ENCODE measurements around the gene TICAM1.
"Not testable (repeated sequence)": the region's sequence is repeated elsewhere in the genome, so short reads cannot be mapped to it uniquely, and the experiment has no call there.

Gene TICAM1

DNA sequence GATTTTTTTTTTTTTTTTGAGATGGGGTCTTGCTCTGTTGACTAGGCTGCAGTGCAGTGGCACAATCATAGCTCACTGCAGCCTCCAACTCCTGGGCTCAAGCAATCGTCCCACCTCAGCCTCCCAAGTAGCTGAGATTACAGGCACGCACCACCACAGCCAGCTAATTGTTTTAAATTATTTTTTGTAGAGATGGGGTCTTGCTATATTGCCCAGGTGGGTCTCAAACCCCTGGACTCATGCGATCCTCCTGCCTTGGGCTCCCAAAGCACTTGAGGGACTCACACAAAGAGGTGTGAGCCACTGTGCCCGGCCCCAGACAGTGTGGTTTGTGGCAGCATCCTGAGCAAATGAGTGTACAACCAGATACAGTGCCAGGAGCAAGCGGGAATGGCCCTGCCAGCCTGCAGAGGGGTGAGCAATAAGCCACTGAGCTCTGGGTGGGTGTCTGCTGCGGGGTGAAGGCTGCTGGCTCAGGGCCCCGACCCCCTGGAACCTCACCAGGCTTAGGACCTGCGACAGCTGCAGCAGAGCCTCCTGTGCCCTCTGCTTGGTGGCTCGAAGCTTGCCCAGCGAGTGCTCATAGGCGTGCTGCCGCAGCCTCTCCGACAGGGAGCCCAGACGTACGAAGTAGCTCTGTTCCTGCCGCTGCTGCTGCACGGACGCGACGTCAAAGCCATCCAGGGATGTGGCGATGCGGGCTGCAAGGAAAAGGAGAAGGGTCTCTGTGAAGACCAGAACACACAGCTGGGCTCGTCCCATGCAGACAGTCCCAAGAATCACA, 15.9 kb upstream of the TICAM1 start:
- DNase-seq (ENCODE audit: insufficient read length, low spot score) (no peak), FAIRE-seq (no peak)
- TF ChIP-seq TAF1 (IDR thresholded peaks at IDR 0.05; ENCODE audit: low read depth, low read length) (no peak), POLR2A (IDR thresholded peaks at IDR 0.05; ENCODE audit: low read depth, low read length) (no peak), POU2F2 (IDR thresholded peaks at IDR 0.05; ENCODE audit: low read depth, low read length) (no peak), POLR2AphosphoS5 (IDR thresholded peaks at IDR 0.05; ENCODE audit: low read depth, low read length) (no peak), SPI1 (IDR thresholded peaks at IDR 0.05; ENCODE audit: low read depth, low read length) (no peak), PAX5 (IDR thresholded peaks at IDR 0.05; ENCODE audit: insufficient read depth, low read length, severe bottlenecking) (no peak)

GRCh38 chr19:4845975-4846374, 14.5 kb upstream of the TICAM1 start:
- not testable (repeated sequence) for DNase-seq (ENCODE audit: insufficient read length, low spot score); FAIRE-seq

- no peak for TF ChIP-seq POLR2A (IDR thresholded peaks at IDR 0.05; ENCODE audit: low read depth, low read length)
- TF ChIP-seq PAX5 (IDR thresholded peaks at IDR 0.05; ENCODE audit: insufficient read depth, low read length, severe bottlenecking), result no peak
- no peak for TF ChIP-seq SPI1 (IDR thresholded peaks at IDR 0.05; ENCODE audit: low read depth, low read length)
- TF ChIP-seq POLR2AphosphoS5 (IDR thresholded peaks at IDR 0.05; ENCODE audit: low read depth, low read length), result no peak
- no peak for TF ChIP-seq POU2F2 (IDR thresholded peaks at IDR 0.05; ENCODE audit: low read depth, low read length)
- no peak for TF ChIP-seq TAF1 (IDR thresholded peaks at IDR 0.05; ENCODE audit: low read depth, low read length)
- FAIRE-seq (no peak), DNase-seq (ENCODE audit: insufficient read length, low spot score) (no peak)
Measured at GRCh38 chr19:4844348-4845179, 13.1 kb upstream of the TICAM1 start.

DNA sequence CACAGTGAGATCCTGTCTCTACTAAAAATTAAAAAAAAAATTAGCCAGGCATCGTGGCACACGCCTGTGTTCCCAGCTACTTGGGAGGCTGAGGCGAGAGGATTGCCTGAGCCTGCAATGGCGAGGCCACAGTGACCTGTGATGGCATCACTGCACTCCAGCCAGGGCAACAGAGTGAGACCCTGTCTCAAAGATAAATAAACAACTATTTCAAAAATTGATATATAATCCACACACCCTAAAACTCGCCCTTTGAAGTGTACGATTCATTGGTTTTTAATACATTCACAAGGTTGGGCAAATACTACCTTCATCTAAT, 12.1 kb upstream of the TICAM1 start:
- no peak for FAIRE-seq
- TF ChIP-seq POLR2AphosphoS5 (IDR thresholded peaks at IDR 0.05; ENCODE audit: low read depth, low read length) (no peak), POU2F2 (IDR thresholded peaks at IDR 0.05; ENCODE audit: low read depth, low read length) (no peak)
- DNase-seq (ENCODE audit: insufficient read length, low spot score), result no peak

GRCh38 chr19:4839192-4839591, 7.7 kb upstream of the TICAM1 start:
- TF ChIP-seq SPI1 (IDR thresholded peaks at IDR 0.05; ENCODE audit: low read depth, low read length) (no peak), POLR2A (IDR thresholded peaks at IDR 0.05; ENCODE audit: low read depth, low read length) (no peak), TAF1 (IDR thresholded peaks at IDR 0.05; ENCODE audit: low read depth, low read length) (no peak), PAX5 (IDR thresholded peaks at IDR 0.05; ENCODE audit: insufficient read depth, low read length, severe bottlenecking) (no peak), POU2F2 (IDR thresholded peaks at IDR 0.05; ENCODE audit: low read depth, low read length) (no peak)
- no peak for FAIRE-seq
- no peak for DNase-seq (ENCODE audit: insufficient read length, low spot score)

- FAIRE-seq (no peak), DNase-seq (ENCODE audit: insufficient read length, low spot score) (no peak)
- TF ChIP-seq POLR2A (IDR thresholded peaks at IDR 0.05; ENCODE audit: low read depth, low read length) (no peak), POU2F2 (IDR thresholded peaks at IDR 0.05; ENCODE audit: low read depth, low read length) (no peak), SPI1 (IDR thresholded peaks at IDR 0.05; ENCODE audit: low read depth, low read length) (no peak), TAF1 (IDR thresholded peaks at IDR 0.05; ENCODE audit: low read depth, low read length) (no peak)
Measured at GRCh38 chr19:4832776-4833175, 1.3 kb upstream of the TICAM1 start.

GRCh38 chr19:4831979-4832340, 448 bp upstream of the TICAM1 start:
- DNase-seq (ENCODE audit: insufficient read length, low spot score); FAIRE-seq: not testable (repeated sequence)

DNA sequence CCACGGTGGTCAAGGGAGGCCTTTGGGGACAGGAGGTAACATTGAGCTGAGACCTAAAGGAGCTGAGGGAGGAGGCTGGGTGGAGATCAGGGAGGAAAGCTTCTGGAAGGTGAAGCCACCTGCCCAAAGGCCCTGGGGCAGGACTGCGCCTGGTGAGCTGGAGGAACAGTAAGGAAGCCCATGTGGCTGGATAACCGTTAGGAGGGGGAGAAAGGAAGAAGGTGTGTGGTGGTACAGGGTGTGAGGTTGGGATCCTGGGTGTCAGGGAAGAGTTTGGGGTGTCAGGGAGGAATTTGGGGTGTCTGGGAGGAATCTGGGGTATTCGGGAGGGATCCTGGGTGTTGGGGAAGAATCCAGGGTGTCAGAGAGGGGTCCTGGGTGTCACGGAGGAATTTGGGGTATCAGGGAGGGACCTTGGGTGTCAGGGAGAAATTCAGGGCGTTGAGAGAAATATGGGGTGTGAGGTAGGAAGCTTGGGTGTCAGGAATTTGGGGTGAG, 695 bp downstream of the TICAM1 start:
- FAIRE-seq, result peak; percentile 69
- TF ChIP-seq PAX5 (IDR thresholded peaks at IDR 0.05; ENCODE audit: insufficient read depth, low read length, severe bottlenecking) (no peak), TAF1 (IDR thresholded peaks at IDR 0.05; ENCODE audit: low read depth, low read length) (no peak), SPI1 (IDR thresholded peaks at IDR 0.05; ENCODE audit: low read depth, low read length) (no peak), POU2F2 (IDR thresholded peaks at IDR 0.05; ENCODE audit: low read depth, low read length) (no peak), POLR2A (IDR thresholded peaks at IDR 0.05; ENCODE audit: low read depth, low read length) (no peak), POLR2AphosphoS5 (IDR thresholded peaks at IDR 0.05; ENCODE audit: low read depth, low read length) (no peak)

DNA sequence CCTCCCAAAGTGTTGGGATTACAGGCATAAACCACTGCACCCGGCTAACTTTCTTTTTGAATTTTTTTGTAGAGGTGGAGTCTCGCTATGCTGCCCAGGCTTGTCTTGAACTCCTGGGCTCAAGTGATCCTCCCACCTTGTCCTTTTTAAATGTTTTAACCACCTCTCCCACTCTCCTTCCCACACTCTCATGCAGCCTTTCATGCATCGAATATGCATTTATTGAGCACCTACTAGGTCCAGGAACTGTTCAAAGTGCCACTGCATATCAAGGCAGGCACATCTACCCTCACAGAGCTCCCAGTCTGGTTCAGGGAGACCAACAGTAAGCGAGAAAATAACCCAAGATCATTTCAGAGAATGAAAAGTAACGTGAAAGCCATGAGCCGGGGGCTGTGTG, 1.2 kb downstream of the TICAM1 start:
- DNase-seq (ENCODE audit: insufficient read length, low spot score), result no peak
- TF ChIP-seq SPI1 (IDR thresholded peaks at IDR 0.05; ENCODE audit: low read depth, low read length) (no peak), POLR2A (IDR thresholded peaks at IDR 0.05; ENCODE audit: low read depth, low read length) (no peak)
- peak; percentile 41 for FAIRE-seq

More for the DNA sequence above, 695 bp downstream of the TICAM1 start:
- no peak for DNase-seq (ENCODE audit: insufficient read length, low spot score)

- DNase-seq (ENCODE audit: insufficient read length, low spot score), result no peak
- no peak for TF ChIP-seq POLR2A (IDR thresholded peaks at IDR 0.05; ENCODE audit: low read depth, low read length)
- peak; percentile 61 for TF ChIP-seq SPI1 (IDR thresholded peaks at IDR 0.05; ENCODE audit: low read depth, low read length)
- no peak for TF ChIP-seq POU2F2 (IDR thresholded peaks at IDR 0.05; ENCODE audit: low read depth, low read length)
- no peak for TF ChIP-seq POLR2AphosphoS5 (IDR thresholded peaks at IDR 0.05; ENCODE audit: low read depth, low read length)
- no peak for TF ChIP-seq PAX5 (IDR thresholded peaks at IDR 0.05; ENCODE audit: insufficient read depth, low read length, severe bottlenecking)
- peak; percentile 56 for FAIRE-seq
Measured at GRCh38 chr19:4829001-4829712, 2.4 kb downstream of the TICAM1 start.

Data from GM12891 (cell line).